ENCODE data around the gene SLC8A1. TPM values are rescaled to one million over a fixed set of nuclear protein-coding genes. Genes with fewer than 3 reads are reported as not detected.

The SLC8A1 gene
- total and polyA plus RNA-seq, 2 of the 13 experiments (the other 11 are each of a cell fraction or from before 2014, with no cell fraction given) = not detected

GRCh38 chr2:40386177-40386576, 65.7 kb downstream of the SLC8A1 start:
- intact Hi-C loops (cut with micrococcal nuclease; ENCODE audit: unreplicated experiment) (no loop called here), in situ Hi-C loops (cut with HindIII; ENCODE audit: extremely low pct_ligation_motif_present, low pct_unique_long_range_greater_than_20kb) (no loop called here)
- H3K27ac ChIP-seq (ENCODE audit: extremely low read length, insufficient read depth, low read length) = no peak overlapping the region
- no peak for FAIRE-seq
- no peaks in the 10 kb centered on the region for H3K36me3 ChIP-seq (replicated peaks in 1 of 2; ENCODE audit: control insufficient read depth in 1 of 2, insufficient read depth in 2 of 2, low read length in 2 of 2)
- no TSS peak for BruUV-seq (replicated peaks)
- CTCF ChIA-PET (ENCODE audit: low intra/inter-chr PET ratio, low total read pairs) = no interaction called here
- H3K4me1 ChIP-seq (ENCODE audit: insufficient read depth, low read length) = no peaks in the 10 kb centered on the region
- DNase-seq (ENCODE audit: low spot score) = no peak
- no peak overlapping the region for H3K4me3 ChIP-seq (replicated peaks in 1 of 3; ENCODE audit: insufficient read depth in 1 of 3, low read depth in 2 of 3, low read length in 3 of 3)
- H2AFZ ChIP-seq (ENCODE audit: low read length) = no peak overlapping the region
- ATAC-seq = no peak
- POLR2A ChIA-PET = no interaction called here
- H3K27me3 ChIP-seq (ENCODE audit: control insufficient read depth in 1 of 2, insufficient read depth in 2 of 2, low read length in 2 of 2) = no peaks in the 10 kb centered on the region; a peak in 1 of 5 replicates
- H4K20me1 ChIP-seq (ENCODE audit: insufficient read depth, low read length) = no peaks in the 10 kb centered on the region
- H3K4me2 ChIP-seq (ENCODE audit: low read depth, low read length) = no peak overlapping the region
- H3K79me2 ChIP-seq (ENCODE audit: insufficient read depth, low read length) = no peaks in the 10 kb centered on the region
- 7% methylated on average over 2 of the region's 2 CpGs for WGBS (ENCODE audit: low lambda C conversion rate)
- no peak for TF ChIP-seq MXI1 (IDR thresholded peaks at IDR 0.05; ENCODE audit: borderline replicate concordance, low read depth, low read length)
- TF ChIP-seq ZNF784 (CRISPR knock-in tag; IDR thresholded peaks at IDR 0.05; ENCODE audit: borderline replicate concordance) = no peak
- no peak for TF ChIP-seq CEBPZ (IDR thresholded peaks at IDR 0.05; ENCODE audit: low read length)
- no peak overlapping the region for H3K9ac ChIP-seq (ENCODE audit: insufficient read depth, low read depth, low read length)
- peaks cover 10% of the 10 kb centered on the region; the same call in 1 of the 2 replicates for H3K9me3 ChIP-seq (ENCODE audit: low read length)

GRCh38 chr2:40384714-40385113, 67.2 kb downstream of the SLC8A1 start:
- no TSS peak for BruUV-seq (replicated peaks)
- H4K20me1 ChIP-seq (ENCODE audit: insufficient read depth, low read length) = no peaks in the 10 kb centered on the region
- no peaks in the 10 kb centered on the region for H3K36me3 ChIP-seq (replicated peaks in 1 of 2; ENCODE audit: control insufficient read depth in 1 of 2, insufficient read depth in 2 of 2, low read length in 2 of 2)
- FAIRE-seq (no peak), ATAC-seq (no peak), DNase-seq (ENCODE audit: low spot score) (no peak)
- H3K4me2 ChIP-seq (ENCODE audit: low read depth, low read length) = no peak overlapping the region
- POLR2A ChIA-PET = no interaction called here
- intact Hi-C loops (cut with micrococcal nuclease; ENCODE audit: unreplicated experiment) = no loop called here
- H3K4me1 ChIP-seq (ENCODE audit: insufficient read depth, low read length) = no peaks in the 10 kb centered on the region
- H3K79me2 ChIP-seq (ENCODE audit: insufficient read depth, low read length) = no peaks in the 10 kb centered on the region
- peaks cover 10% of the 10 kb centered on the region; the same call in 1 of the 2 replicates for H3K9me3 ChIP-seq (ENCODE audit: low read length)
- H3K27ac ChIP-seq (ENCODE audit: extremely low read length, insufficient read depth, low read length) = no peak overlapping the region
- under 1% methylated on average over 2 of the region's 2 CpGs for WGBS (ENCODE audit: low lambda C conversion rate)
- no peak overlapping the region for H2AFZ ChIP-seq (ENCODE audit: low read length)
- in situ Hi-C loops (cut with HindIII; ENCODE audit: extremely low pct_ligation_motif_present, low pct_unique_long_range_greater_than_20kb) = no loop called here
- CTCF ChIA-PET (ENCODE audit: low intra/inter-chr PET ratio, low total read pairs) = no interaction called here
- TF ChIP-seq ZNF354B (CRISPR knock-in tag; IDR thresholded peaks at IDR 0.05) = no peak
- TF ChIP-seq CEBPB (IDR thresholded peaks at IDR 0.05; ENCODE audit: borderline replicate concordance, low read depth, low read length) = peak; percentile 90
- no peak overlapping the region for H3K4me3 ChIP-seq (replicated peaks in 1 of 3; ENCODE audit: insufficient read depth in 1 of 3, low read depth in 2 of 3, low read length in 3 of 3)
- no peak overlapping the region for H3K9ac ChIP-seq (ENCODE audit: insufficient read depth, low read depth, low read length)
- H3K27me3 ChIP-seq (ENCODE audit: control insufficient read depth in 1 of 2, insufficient read depth in 2 of 2, low read length in 2 of 2) = no peaks in the 10 kb centered on the region; a peak in 1 of 5 replicates
